ENCODE measurements around the gene KATNAL2.
A peak's percentile ranks its signal among the peaks of the same experiment; 100 is the strongest.

KATNAL2 gene

GRCh38 chr18:47143899-47144485 lies 226.6 kb downstream of the KATNAL2 start:
- no peak overlapping the region for H3K27ac ChIP-seq (ENCODE audit: low read depth, low read length)
- H3K9me3 ChIP-seq (ENCODE audit: control insufficient read depth in 1 of 2, low read length in 2 of 2), result no peaks in the 10 kb centered on the region
- no peak overlapping the region for H3K4me3 ChIP-seq (ENCODE audit: low read depth in 1 of 2, low read length in 2 of 2)
- no peak overlapping the region for H3K9ac ChIP-seq (ENCODE audit: low read depth in 1 of 2, low read length in 2 of 2)
- no peaks in the 10 kb centered on the region for H3K27me3 ChIP-seq (ENCODE audit: control insufficient read depth in 1 of 2, insufficient read depth in 2 of 2, low read length in 2 of 2)
- peaks cover 1 to 7% of the 10 kb centered on the region in 2 donors for H3K4me1 ChIP-seq (ENCODE audit: control insufficient read depth in 1 of 2, insufficient read depth in 2 of 2, low read length in 2 of 2)
- no peaks in the 10 kb centered on the region for H3K36me3 ChIP-seq (ENCODE audit: control insufficient read depth in 1 of 2, insufficient read depth in 2 of 2, low read length in 2 of 2)

DNA sequence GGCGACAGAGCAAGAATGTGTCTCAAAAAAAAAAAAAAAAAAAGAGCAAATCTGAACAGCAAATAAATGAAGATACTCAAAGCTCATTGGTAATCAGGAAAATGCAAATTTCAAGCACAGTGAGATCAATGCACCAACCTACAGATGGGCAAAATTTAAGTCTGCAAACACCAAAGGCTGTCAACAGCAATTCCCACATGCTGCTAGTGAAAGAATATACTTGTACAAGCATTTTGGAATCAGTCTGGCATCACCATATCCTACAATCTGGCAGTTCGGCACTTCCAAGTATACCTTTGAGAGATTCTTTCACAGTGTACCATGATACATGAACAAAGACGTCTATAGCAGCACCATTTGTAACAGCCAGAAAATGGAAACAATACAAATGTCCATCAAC lies 228.8 kb downstream of the KATNAL2 start:
- H3K4me1 ChIP-seq (ENCODE audit: control insufficient read depth in 1 of 2, insufficient read depth in 2 of 2, low read length in 2 of 2), result peaks cover 16 to 20% of the 10 kb centered on the region in 2 donors

GRCh38 chr18:47149457-47150028 lies 232.1 kb downstream of the KATNAL2 start:
- no peaks in the 10 kb centered on the region for H3K9me3 ChIP-seq (ENCODE audit: control insufficient read depth in 1 of 2, low read length in 2 of 2)
- peak overlapping the region; percentile 94 to 96 for H3K4me3 ChIP-seq (ENCODE audit: low read depth in 1 of 2, low read length in 2 of 2)
- no peaks in the 10 kb centered on the region for H3K27me3 ChIP-seq (ENCODE audit: control insufficient read depth in 1 of 2, insufficient read depth in 2 of 2, low read length in 2 of 2)
- H3K36me3 ChIP-seq (ENCODE audit: control insufficient read depth in 1 of 2, insufficient read depth in 2 of 2, low read length in 2 of 2), result peaks cover 0 to 7% of the 10 kb centered on the region in 2 donors
- H3K27ac ChIP-seq (ENCODE audit: low read depth, low read length), result peak overlapping the region; percentile 83
- peaks cover 18 to 26% of the 10 kb centered on the region in 2 donors for H3K4me1 ChIP-seq (ENCODE audit: control insufficient read depth in 1 of 2, insufficient read depth in 2 of 2, low read length in 2 of 2)
- peak overlapping the region; percentile 90 to 95 for H3K9ac ChIP-seq (ENCODE audit: low read depth in 1 of 2, low read length in 2 of 2)

More for the DNA sequence above, 228.8 kb downstream of the KATNAL2 start:
- Histone ChIP-seq H3K27ac (ENCODE audit: low read depth, low read length) (no peak overlapping the region), H3K36me3 (ENCODE audit: control insufficient read depth in 1 of 2, insufficient read depth in 2 of 2, low read length in 2 of 2) (no peaks in the 10 kb centered on the region), H3K4me3 (ENCODE audit: low read depth in 1 of 2, low read length in 2 of 2) (no peak overlapping the region), H3K9me3 (ENCODE audit: control insufficient read depth in 1 of 2, low read length in 2 of 2) (no peaks in the 10 kb centered on the region), H3K27me3 (ENCODE audit: control insufficient read depth in 1 of 2, insufficient read depth in 2 of 2, low read length in 2 of 2) (no peaks in the 10 kb centered on the region), H3K9ac (ENCODE audit: low read depth in 1 of 2, low read length in 2 of 2) (no peak overlapping the region)

DNA sequence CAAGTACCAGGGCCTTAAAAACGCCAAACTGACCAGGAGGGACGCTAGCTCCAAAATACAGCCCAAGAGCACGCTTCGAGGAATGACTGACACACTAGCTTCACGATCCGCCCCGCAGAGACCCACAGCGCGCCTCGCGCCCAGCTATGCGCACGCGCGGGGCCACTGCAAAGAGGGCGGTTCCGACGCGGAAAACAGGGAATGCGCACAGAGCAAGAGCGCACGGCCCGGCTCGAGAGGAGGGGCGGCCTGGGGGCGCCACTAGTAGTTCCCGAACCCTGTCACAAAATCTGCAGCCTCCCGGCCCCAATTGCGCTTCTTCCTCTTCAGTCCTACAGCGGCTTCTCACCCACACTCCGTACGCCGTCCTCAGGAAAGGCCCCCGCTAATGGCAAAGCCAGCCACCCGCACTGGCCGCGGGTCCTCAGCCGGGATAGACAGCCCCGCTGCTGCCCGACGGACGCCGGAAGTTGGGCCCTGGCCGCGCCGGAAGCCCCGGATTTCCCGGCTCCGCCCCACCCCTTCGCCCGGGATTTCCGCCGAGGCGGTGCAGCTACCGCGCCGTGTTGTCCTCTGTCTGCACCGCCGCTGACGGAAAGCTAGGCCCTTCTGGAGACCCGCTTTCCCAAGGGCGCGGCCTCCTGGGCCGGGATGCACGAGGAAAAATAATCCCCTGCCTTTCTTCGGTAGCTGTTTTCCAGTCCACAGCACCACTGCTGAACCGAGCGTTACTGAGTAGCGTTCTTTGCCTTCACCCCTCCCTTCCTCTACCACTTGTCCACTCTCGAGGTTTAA lies 232.8 kb downstream of the KATNAL2 start, which contains the start of gene HDHD2:
Gene HDHD2, minus strand, starts transcription at position 472 of the 795 bp plus-strand sequence. CDS start 14,061 bp downstream, outside the sequence.
- Histone ChIP-seq H3K36me3 (ENCODE audit: control insufficient read depth in 1 of 2, insufficient read depth in 2 of 2, low read length in 2 of 2) (peaks cover 0 to 8% of the 10 kb centered on the region in 2 donors), H3K4me3 (ENCODE audit: low read depth in 1 of 2, low read length in 2 of 2) (peak within 1 kb of the TSS; percentile 94 to 96), H3K9me3 (ENCODE audit: control insufficient read depth in 1 of 2, low read length in 2 of 2) (no peaks in the 10 kb centered on the region), H3K27ac (ENCODE audit: low read depth, low read length) (peak within 1 kb of the TSS; percentile 83), H3K27me3 (ENCODE audit: control insufficient read depth in 1 of 2, insufficient read depth in 2 of 2, low read length in 2 of 2) (no peaks in the 10 kb centered on the region), H3K4me1 (ENCODE audit: control insufficient read depth in 1 of 2, insufficient read depth in 2 of 2, low read length in 2 of 2) (peaks cover 18 to 26% of the 10 kb centered on the region in 2 donors), H3K9ac (ENCODE audit: low read depth in 1 of 2, low read length in 2 of 2) (peak within 1 kb of the TSS; percentile 90 to 95)

DNA sequence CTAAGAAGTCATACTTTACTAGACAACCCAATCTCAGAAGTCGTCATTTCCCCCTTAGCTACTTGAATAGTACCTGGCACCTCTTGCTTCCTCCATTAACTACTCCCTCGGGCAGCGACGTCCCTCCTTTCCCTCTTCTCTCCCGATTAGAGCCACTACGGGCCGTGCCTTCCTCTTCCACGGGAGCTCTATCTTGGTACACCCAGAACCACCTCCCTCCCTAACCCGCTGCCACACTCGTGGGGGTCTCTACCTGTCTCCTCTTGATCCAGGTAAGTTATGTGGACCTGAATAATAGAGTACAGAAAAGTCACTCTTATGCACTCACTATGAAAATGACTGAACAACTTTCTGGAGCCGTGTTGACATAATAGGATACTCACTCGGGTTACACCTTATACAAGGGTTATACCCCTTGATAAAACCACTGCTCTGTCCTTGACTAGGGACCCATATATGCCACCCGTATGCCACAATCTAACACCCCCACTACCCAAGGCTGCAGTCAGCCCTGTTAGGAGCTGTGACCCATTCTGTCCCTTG lies 233.5 kb downstream of the KATNAL2 start:
- H3K4me3 ChIP-seq (ENCODE audit: low read depth in 1 of 2, low read length in 2 of 2), result peak overlapping the region; percentile 94 to 96
- peaks cover 18 to 26% of the 10 kb centered on the region in 2 donors for H3K4me1 ChIP-seq (ENCODE audit: control insufficient read depth in 1 of 2, insufficient read depth in 2 of 2, low read length in 2 of 2)
- peak overlapping the region; percentile 83 for H3K27ac ChIP-seq (ENCODE audit: low read depth, low read length)
- H3K9ac ChIP-seq (ENCODE audit: low read depth in 1 of 2, low read length in 2 of 2), result peak overlapping the region; percentile 90 to 95
- H3K36me3 ChIP-seq (ENCODE audit: control insufficient read depth in 1 of 2, insufficient read depth in 2 of 2, low read length in 2 of 2), result peaks cover 0 to 8% of the 10 kb centered on the region in 2 donors
- no peaks in the 10 kb centered on the region for H3K9me3 ChIP-seq (ENCODE audit: control insufficient read depth in 1 of 2, low read length in 2 of 2)
- H3K27me3 ChIP-seq (ENCODE audit: control insufficient read depth in 1 of 2, insufficient read depth in 2 of 2, low read length in 2 of 2), result no peaks in the 10 kb centered on the region

GRCh38 chr18:47151439-47151838 lies 234.0 kb downstream of the KATNAL2 start:
- Histone ChIP-seq H3K27ac (ENCODE audit: low read depth, low read length) (no peak overlapping the region), H3K27me3 (ENCODE audit: control insufficient read depth in 1 of 2, insufficient read depth in 2 of 2, low read length in 2 of 2) (no peaks in the 10 kb centered on the region), H3K36me3 (ENCODE audit: control insufficient read depth in 1 of 2, insufficient read depth in 2 of 2, low read length in 2 of 2) (peaks cover 0 to 8% of the 10 kb centered on the region in 2 donors), H3K4me3 (ENCODE audit: low read depth in 1 of 2, low read length in 2 of 2) (peak overlapping the region; percentile 94 to 96), H3K9me3 (ENCODE audit: control insufficient read depth in 1 of 2, low read length in 2 of 2) (no peaks in the 10 kb centered on the region), H3K9ac (ENCODE audit: low read depth in 1 of 2, low read length in 2 of 2) (peak overlapping the region in 1 of 2 donors; percentile 95), H3K4me1 (ENCODE audit: control insufficient read depth in 1 of 2, insufficient read depth in 2 of 2, low read length in 2 of 2) (peaks cover 18 to 26% of the 10 kb centered on the region in 2 donors)
